ENCODE results near the gene CTSL. TPM values are rescaled to one million over a fixed set of nuclear protein-coding genes. Genes with fewer than 3 reads are reported as not detected.

CTSL gene
- 677 to 845 TPM (median 743 TPM) in 5 replicates for total RNA-seq (2022; extraction: Qiagen RNA extraction; ENCODE audit: low read depth)

DNA sequence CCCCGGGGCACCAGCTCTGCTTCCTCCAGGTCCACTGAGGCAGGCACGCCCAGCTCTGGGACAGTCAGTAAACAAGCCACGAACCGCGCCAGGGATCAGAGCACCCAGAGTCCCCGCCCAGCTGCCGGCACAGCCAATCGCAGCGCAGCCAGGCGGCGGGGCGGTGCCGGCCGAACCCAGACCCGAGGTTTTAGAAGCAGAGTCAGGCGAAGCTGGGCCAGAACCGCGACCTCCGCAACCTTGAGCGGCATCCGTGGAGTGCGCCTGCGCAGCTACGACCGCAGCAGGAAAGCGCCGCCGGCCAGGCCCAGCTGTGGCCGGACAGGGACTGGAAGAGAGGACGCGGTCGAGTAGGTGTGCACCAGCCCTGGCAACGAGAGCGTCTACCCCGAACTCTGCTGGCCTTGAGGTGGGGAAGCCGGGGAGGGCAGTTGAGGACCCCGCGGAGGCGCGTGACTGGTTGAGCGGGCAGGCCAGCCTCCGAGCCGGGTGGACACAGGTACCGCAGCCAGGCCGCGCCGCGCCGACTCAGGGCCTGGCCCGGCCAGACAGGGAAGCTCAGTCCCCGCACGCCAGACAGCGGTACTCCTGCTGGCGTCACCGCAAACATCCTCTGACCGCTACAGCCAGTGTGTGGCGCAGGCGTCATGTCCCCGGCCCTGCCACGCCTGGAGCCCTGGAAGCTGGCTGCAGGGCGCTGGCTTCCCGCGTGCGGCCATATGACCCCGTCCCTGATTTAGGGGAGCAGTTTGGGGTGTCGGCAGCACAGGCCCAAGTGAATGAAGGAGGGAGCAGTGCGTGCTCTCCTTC, at the start of gene CTSL:
TSS of gene CTSL (plus strand) at position 220 of the 810 bp plus-strand sequence. CDS start 1,485 bp downstream, outside the sequence.

Other genes with a start within 250 kb of the CTSL start
- 14.6 to 22.2 TPM (median 19.0 TPM) in 5 replicates for gene DAPK1, start 228.3 kb upstream of the CTSL start, total RNA-seq (2022; extraction: Qiagen RNA extraction; ENCODE audit: low read depth)
- not detected in 5 replicates for gene SPATA31E1, start 156.8 kb downstream of the CTSL start, total RNA-seq (2022; extraction: Qiagen RNA extraction; ENCODE audit: low read depth)
- gene SPATA31C1, start 191.8 kb downstream of the CTSL start, total RNA-seq (2022; extraction: Qiagen RNA extraction; ENCODE audit: low read depth), result not detected in 5 replicates
- 5.1 to 9.1 TPM (median 7.9 TPM) in 5 replicates for gene CDK20, start 248.4 kb downstream of the CTSL start, total RNA-seq (2022; extraction: Qiagen RNA extraction; ENCODE audit: low read depth)

Measured in A549 treated with ZK216348 at 1 μM for 4 hours (cell line).